HCT116 (cell line): ENCODE results near the gene ATP1A2. TPM values are rescaled to one million over a fixed set of nuclear protein-coding genes. Genes with fewer than 3 reads are reported as not detected.

Experiments used
- ATAC-seq: fragments of 200-7000 bp; cut with Tn5 transposase; 2 replicates; pipeline ENCODE4 v1.9.1; 2020; ENCODE audit warnings: mild to moderate bottlenecking, moderate library complexity
- BruUV-seq: library from RNA; stranded (reverse); fragments of 400-500 nt; replicated peaks from 2 replicates; lab custom pipeline; 2021; lab: Mats Ljungman, UMichigan
- CTCF ChIA-PET: fragments of 300-600 bp; sonication (Branson Sonifier 250); formaldehyde crosslinking; loops from one replicate; lab custom pipeline; 2021; ENCODE audit warnings: antibody characterized with exemption; lab: Charles Lee
- POLR2A ChIA-PET: fragments of 300-600, 350-600 bp; sonication (Branson Sonifier 250); formaldehyde crosslinking; loops from one replicate; lab custom pipeline; 2021; ENCODE audit warnings: antibody characterized with exemption; lab: Charles Lee
- RAD21 ChIA-PET, 2 experiments: fragments of 300-600 bp; sonication (Branson Sonifier 250); formaldehyde crosslinking; loops; one replicate each; lab custom pipeline; 2023; ENCODE audit warnings: low total read pairs in 2 of 2; ENCODE audit not compliant: uncharacterized antibody in 2 of 2, unreplicated experiment in 2 of 2, low non-redundant PET in 1 of 2; lab: Charles Lee
- DNase-seq: peaks from one replicate; pipeline ENCODE4 v3.0.0-alpha.2; 2010; ENCODE audit warnings: low read depth, low spot score
- H2AFZ ChIP-seq: fragments of 200-600 bp; shearing (Covaris generic), sonication (generic); 2 replicates; pipeline ENCODE4 v1.6.1; 2017; ENCODE audit warnings: low read depth, mixed run types, mixed read lengths, antibody characterized with exemption, low read length; ENCODE audit not compliant: poor library complexity, severe bottlenecking
- H3K27ac ChIP-seq: 2 replicates; pipeline ENCODE4 v1.5.1; 2012; ENCODE audit warnings: low read depth, low read length
- H3K27me3 ChIP-seq: fragments of 200-600 bp; sonication (generic); 2 replicates; pipeline ENCODE4 v1.6.1; 2016; ENCODE audit warnings: mixed run types, low read length, mixed read lengths; ENCODE audit not compliant: insufficient read depth
- H3K36me3 ChIP-seq, 2 experiments: fragments of 200-500 bp in 1 of 2; fragments of 200-600 bp in 1 of 2; sonication (Bioruptor generic) in 1 of 2; sonication (generic) in 1 of 2; 2 replicates each; pipeline versions ENCODE4 v1.5.1 to v1.6.1; 2014 to 2016; ENCODE audit warnings: low read length in 2 of 2, inconsistent platforms in 1 of 2, mixed read lengths in 1 of 2, mixed run types in 1 of 2; ENCODE audit not compliant: insufficient read depth in 2 of 2, control insufficient read depth in 1 of 2
- H3K4me1 ChIP-seq, 2 experiments: fragments of 200-600 bp in 1 of 2; sonication (generic) in 1 of 2; 2 replicates each; pipeline versions ENCODE4 v1.5.1 to v1.6.1; 2012 to 2017; ENCODE audit warnings: low read length in 2 of 2, inconsistent platforms in 1 of 2, mild to moderate bottlenecking in 1 of 2, mixed read lengths in 1 of 2, mixed run types in 1 of 2, moderate library complexity in 1 of 2; ENCODE audit not compliant: insufficient read depth in 2 of 2, control insufficient read depth in 1 of 2
- H3K4me2 ChIP-seq: fragments of 200-600 bp; sonication (generic); 2 replicates; pipeline ENCODE4 v1.6.1; 2017; ENCODE audit warnings: mixed run types, low read length, mixed read lengths
- H3K4me3 ChIP-seq, 2 experiments: fragments of 200-600 bp in 1 of 2; sonication (generic) in 1 of 2; replicated peaks in 1 of 2; 2 replicates each; pipeline ENCODE4 v1.5.1; 2011 to 2016; ENCODE audit warnings: low read length in 2 of 2, control low read depth in 1 of 2, low read depth in 1 of 2, mild to moderate bottlenecking in 1 of 2, mixed read lengths in 1 of 2, mixed run types in 1 of 2
- H3K79me2 ChIP-seq: fragments of 200-600 bp; sonication (generic); 2 replicates; pipeline ENCODE4 v1.6.1; 2017; ENCODE audit warnings: mild to moderate bottlenecking, mixed run types, low read length, moderate library complexity, mixed read lengths; ENCODE audit not compliant: insufficient read depth
- H3K9ac ChIP-seq: fragments of 200-600 bp; sonication (generic); 2 replicates; pipeline ENCODE4 v1.6.1; 2016; ENCODE audit warnings: low read length, mixed read lengths
- H3K9me2 ChIP-seq: fragments of 200-600 bp; sonication (generic), shearing (Covaris generic); 2 replicates; pipeline ENCODE4 v1.6.1; 2017; ENCODE audit warnings: mixed run types, mild to moderate bottlenecking, moderate library complexity; ENCODE audit not compliant: insufficient read depth
- H3K9me3 ChIP-seq, 2 experiments: fragments of 200-500 bp in 1 of 2; fragments of 200-600 bp in 1 of 2; sonication (Bioruptor generic) in 1 of 2; sonication (generic) in 1 of 2; 2 replicates each; pipeline ENCODE4 v1.6.1; 2014 to 2017; ENCODE audit warnings: low read length in 2 of 2, mixed read lengths in 2 of 2, inconsistent platforms in 1 of 2, low read depth in 1 of 2, mild to moderate bottlenecking in 1 of 2, mixed run types in 1 of 2, moderate library complexity in 1 of 2; ENCODE audit not compliant: control insufficient read depth in 1 of 2, insufficient read depth in 1 of 2
- H4K20me1 ChIP-seq: fragments of 200-600 bp; sonication (generic), shearing (Covaris generic); 2 replicates; pipeline ENCODE4 v1.6.1; 2017; ENCODE audit warnings: mixed run types, mild to moderate bottlenecking, moderate library complexity; ENCODE audit not compliant: insufficient read depth
- EZH2phosphoT487 ChIP-seq: fragments of 200-600 bp; IDR thresholded peaks from 2 replicates; pipeline ENCODE4 v1.6.1; 2018; ENCODE audit warnings: antibody characterized with exemption, borderline replicate concordance
- JUND ChIP-seq: IDR thresholded peaks from 2 replicates; pipeline ENCODE4 v1.6.1; 2012
- POLR2AphosphoS5 ChIP-seq: IDR thresholded peaks from 2 replicates; pipeline ENCODE4 v1.6.1; 2011; ENCODE audit warnings: mild to moderate bottlenecking, low read depth, low read length, moderate library complexity
- RAD21 ChIP-seq: IDR thresholded peaks from 2 replicates; pipeline ENCODE4 v1.6.1; 2012; ENCODE audit warnings: low read depth, mild to moderate bottlenecking
- SIN3A ChIP-seq: IDR thresholded peaks from 2 replicates; pipeline ENCODE4 v1.6.1; 2012; ENCODE audit warnings: low read depth
- SP1 ChIP-seq: IDR thresholded peaks from 2 replicates; pipeline ENCODE4 v1.6.1; 2012; ENCODE audit warnings: low read depth
- SRF ChIP-seq: IDR thresholded peaks from 2 replicates; pipeline ENCODE4 v1.6.1; 2012; ENCODE audit warnings: low read depth
- ZFX ChIP-seq: fragments of 450-650 bp; IDR thresholded peaks from 2 replicates; pipeline ENCODE4 v1.6.1; 2017
- intact Hi-C: fragments of 100-400 bp; cut with micrococcal nuclease; formaldehyde crosslinking; loops from 2 replicates; pipeline ENCODE4 v1.10.0; 2022
- total RNA-seq: library from RNA; stranded (reverse); gene quantifications from one replicate; pipeline ENCODE4 v1.2.1, GENCODE V29; 2021; ENCODE audit not compliant: unreplicated experiment
- TF ChIP-seq, protein P1 (sequence below): IDR thresholded peaks from 2 replicates; pipeline ENCODE4 v1.6.1; 2012; ENCODE audit warnings: low read depth
- TF ChIP-seq, protein P2 (sequence below): IDR thresholded peaks from 2 replicates; pipeline ENCODE4 v1.6.1; 2012

ATP1A2 gene
- total RNA-seq, 1 experiment from 2014 or later: not detected

DNA sequence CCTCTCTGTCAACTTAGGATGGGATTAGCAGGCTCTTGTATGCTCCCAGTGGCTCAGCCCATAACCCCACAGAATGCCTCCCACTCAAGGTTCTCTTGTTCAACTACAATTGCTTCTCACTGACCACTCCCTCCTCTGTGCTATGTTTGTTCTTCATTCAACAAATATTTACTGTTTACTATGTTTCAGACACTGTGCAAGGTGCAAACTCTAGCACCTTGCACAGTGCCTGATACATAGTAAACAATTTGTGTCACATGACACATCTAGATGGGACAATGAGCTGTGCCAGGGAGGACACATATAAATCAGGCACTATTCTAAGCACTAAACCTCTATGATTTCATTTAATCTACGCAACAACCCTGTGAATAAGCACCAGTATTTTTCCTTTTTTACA lies 15.4 kb downstream of the ATP1A2 start (continued):
- TF ChIP-seq, protein P1, sequence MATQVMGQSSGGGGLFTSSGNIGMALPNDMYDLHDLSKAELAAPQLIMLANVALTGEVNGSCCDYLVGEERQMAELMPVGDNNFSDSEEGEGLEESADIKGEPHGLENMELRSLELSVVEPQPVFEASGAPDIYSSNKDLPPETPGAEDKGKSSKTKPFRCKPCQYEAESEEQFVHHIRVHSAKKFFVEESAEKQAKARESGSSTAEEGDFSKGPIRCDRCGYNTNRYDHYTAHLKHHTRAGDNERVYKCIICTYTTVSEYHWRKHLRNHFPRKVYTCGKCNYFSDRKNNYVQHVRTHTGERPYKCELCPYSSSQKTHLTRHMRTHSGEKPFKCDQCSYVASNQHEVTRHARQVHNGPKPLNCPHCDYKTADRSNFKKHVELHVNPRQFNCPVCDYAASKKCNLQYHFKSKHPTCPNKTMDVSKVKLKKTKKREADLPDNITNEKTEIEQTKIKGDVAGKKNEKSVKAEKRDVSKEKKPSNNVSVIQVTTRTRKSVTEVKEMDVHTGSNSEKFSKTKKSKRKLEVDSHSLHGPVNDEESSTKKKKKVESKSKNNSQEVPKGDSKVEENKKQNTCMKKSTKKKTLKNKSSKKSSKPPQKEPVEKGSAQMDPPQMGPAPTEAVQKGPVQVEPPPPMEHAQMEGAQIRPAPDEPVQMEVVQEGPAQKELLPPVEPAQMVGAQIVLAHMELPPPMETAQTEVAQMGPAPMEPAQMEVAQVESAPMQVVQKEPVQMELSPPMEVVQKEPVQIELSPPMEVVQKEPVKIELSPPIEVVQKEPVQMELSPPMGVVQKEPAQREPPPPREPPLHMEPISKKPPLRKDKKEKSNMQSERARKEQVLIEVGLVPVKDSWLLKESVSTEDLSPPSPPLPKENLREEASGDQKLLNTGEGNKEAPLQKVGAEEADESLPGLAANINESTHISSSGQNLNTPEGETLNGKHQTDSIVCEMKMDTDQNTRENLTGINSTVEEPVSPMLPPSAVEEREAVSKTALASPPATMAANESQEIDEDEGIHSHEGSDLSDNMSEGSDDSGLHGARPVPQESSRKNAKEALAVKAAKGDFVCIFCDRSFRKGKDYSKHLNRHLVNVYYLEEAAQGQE: no peak
- TF ChIP-seq, protein P2, sequence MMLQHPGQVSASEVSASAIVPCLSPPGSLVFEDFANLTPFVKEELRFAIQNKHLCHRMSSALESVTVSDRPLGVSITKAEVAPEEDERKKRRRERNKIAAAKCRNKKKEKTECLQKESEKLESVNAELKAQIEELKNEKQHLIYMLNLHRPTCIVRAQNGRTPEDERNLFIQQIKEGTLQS: no peak
- TF ChIP-seq SRF (no peak), SIN3A (no peak), ZFX (no peak), POLR2AphosphoS5 (no peak), SP1 (no peak)

DNA sequence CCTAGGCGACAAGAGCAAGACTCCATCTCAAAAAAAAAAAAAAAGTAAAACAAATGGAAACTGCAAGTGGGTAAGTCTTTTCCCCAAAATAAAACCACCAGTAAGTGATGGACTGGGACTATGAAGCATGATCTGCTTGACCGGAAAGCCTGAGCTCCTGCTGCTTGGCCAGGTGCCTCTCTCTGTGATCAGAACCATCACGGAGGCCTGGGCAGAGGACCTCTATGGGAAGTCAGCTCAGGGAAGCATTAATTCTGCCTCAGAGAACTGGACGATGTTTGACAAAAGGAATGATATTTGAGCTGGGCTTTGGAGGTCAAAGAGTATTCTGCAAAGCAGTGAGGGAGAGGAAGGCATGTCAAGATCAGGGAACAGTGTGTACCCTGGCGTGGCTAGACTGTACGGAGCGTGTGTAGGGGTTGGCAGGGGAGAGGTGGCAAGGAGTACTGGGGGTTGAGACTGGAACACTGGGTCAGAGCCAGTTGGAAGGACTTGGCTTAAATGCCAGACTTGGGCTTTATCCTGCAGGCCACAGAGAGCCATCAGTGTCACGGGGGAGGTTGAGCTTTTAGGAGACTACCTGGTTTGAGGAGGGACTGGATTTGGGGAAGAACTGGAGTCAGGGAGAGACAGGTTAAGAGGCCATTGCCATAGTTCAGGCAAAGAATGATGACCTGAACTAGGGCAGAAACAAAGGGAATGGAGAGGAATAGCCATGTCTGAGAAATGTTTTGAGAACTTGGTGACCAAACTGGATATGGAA lies 16.4 kb downstream of the ATP1A2 start:
- H3K36me3 ChIP-seq: no peaks in the 10 kb centered on the region
- peaks cover 0 to 6% of the 10 kb centered on the region in 2 experiments; a peak in 2 of 4 replicates for H3K4me1 ChIP-seq
- H3K4me2 ChIP-seq: no peak overlapping the region
- no peaks in the 10 kb centered on the region for H3K9me2 ChIP-seq
- TF ChIP-seq JUND (no peak), POLR2AphosphoS5 (no peak), ZFX (no peak), EZH2phosphoT487 (no peak), RAD21 (no peak)
- TF ChIP-seq, protein P1: no peak
- H3K27ac ChIP-seq: no peak overlapping the region
- H2AFZ ChIP-seq: no peak overlapping the region
- no peak overlapping the region for H3K9ac ChIP-seq
- H3K79me2 ChIP-seq: no peaks in the 10 kb centered on the region
- DNase-seq: no peak
- intact Hi-C loops: no loop called here
- H3K4me3 ChIP-seq: no peak overlapping the region
- H3K27me3 ChIP-seq: no peaks in the 10 kb centered on the region
- ATAC-seq: no peak
- no peaks in the 10 kb centered on the region for H4K20me1 ChIP-seq
- POLR2A ChIA-PET: no interaction called here
- no peaks in the 10 kb centered on the region for H3K9me3 ChIP-seq
- RAD21 ChIA-PET: no interaction called here
- no TSS peak for BruUV-seq
- CTCF ChIA-PET: no interaction called here
